Measurements from ENCODE around the gene RNASEL. TPM values are rescaled to one million over a fixed set of nuclear protein-coding genes. Genes with fewer than 3 reads are reported as not detected.

RNASEL gene
- polyA plus RNA-seq, 1 of the 3 experiments (the other 2 are of a cell fraction): not detected

DNA sequence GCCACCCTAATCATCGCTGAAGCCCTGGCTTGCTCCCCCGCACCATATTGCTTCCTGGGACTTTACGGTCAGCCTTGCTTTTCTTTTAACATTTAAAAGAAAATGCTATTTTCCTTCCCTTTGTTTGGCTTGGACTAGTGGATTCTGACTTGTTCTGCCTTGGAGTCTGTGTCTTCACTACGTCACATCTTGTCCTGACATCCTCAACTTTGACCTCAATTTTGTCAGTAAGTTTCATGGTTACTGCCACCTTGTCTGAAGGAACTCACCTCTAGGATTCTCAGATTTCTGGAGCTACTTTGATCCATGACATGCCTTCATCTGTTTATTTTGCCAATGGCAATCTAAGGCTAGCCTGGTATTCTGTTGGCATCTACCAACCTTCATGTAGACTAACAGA, 4.3 kb downstream of the RNASEL start:
- Histone ChIP-seq H3K4me2 (no peak overlapping the region), H3K4me1 (ENCODE audit: control insufficient read depth in 1 of 2, insufficient read depth in 2 of 2, low read depth in 1 of 2, low read length in 1 of 2) (no peaks in the 10 kb centered on the region), H3K36me3 (replicated peaks in 1 of 2; ENCODE audit: control insufficient read depth in 1 of 2, insufficient read depth in 2 of 2, low read length in 1 of 2) (no peaks in the 10 kb centered on the region), H4K20me1 (ENCODE audit: insufficient read depth) (no peaks in the 10 kb centered on the region), H3K9me3 (no peaks in the 10 kb centered on the region), H2AFZ (ENCODE audit: low read depth) (no peak overlapping the region), H3K79me2 (ENCODE audit: insufficient read depth) (no peaks in the 10 kb centered on the region), H3F3A (replicated peaks; ENCODE audit: insufficient read depth) (no peaks in the 10 kb centered on the region), H3K27me3 (ENCODE audit: insufficient read depth) (no peaks in the 10 kb centered on the region; the same call in 1 of the 2 replicates), H3K4me3 (ENCODE audit: low read depth in 2 of 2, low read length in 1 of 2) (no peak overlapping the region), H3K9me2 (no peaks in the 10 kb centered on the region), H3K9ac (no peak overlapping the region), H3K27ac (ENCODE audit: low read depth in 2 of 2, low read length in 1 of 2) (no peak overlapping the region)
- no peak for DNase-seq
- CTCF ChIA-PET: interaction anchor here (1.2 to 3.2 kb wide), 2 partner anchors 10 to 11 kb away, joined by 3 to 11 read pairs; no protein-coding TSS in a partner anchor
- 71% methylated on average over 4 of the region's 4 CpGs for WGBS (ENCODE audit: low lambda C conversion rate)
- POLR2A ChIA-PET: no interaction called here
- no peak for TF ChIP-seq TCF12 (IDR thresholded peaks at IDR 0.05)
- TF ChIP-seq, protein P1, sequence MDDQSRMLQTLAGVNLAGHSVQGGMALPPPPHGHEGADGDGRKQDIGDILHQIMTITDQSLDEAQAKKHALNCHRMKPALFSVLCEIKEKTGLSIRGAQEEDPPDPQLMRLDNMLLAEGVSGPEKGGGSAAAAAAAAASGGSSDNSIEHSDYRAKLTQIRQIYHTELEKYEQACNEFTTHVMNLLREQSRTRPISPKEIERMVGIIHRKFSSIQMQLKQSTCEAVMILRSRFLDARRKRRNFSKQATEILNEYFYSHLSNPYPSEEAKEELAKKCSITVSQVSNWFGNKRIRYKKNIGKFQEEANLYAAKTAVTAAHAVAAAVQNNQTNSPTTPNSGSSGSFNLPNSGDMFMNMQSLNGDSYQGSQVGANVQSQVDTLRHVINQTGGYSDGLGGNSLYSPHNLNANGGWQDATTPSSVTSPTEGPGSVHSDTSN (IDR thresholded peaks at IDR 0.05): no peak
- TF ChIP-seq GATA2 (CRISPR knock-in tag; IDR thresholded peaks at IDR 0.05): no peak
- TF ChIP-seq SMC3 (IDR thresholded peaks at IDR 0.05; ENCODE audit: low read depth, low read length): no peak
- TF ChIP-seq NFIC (IDR thresholded peaks at IDR 0.05; ENCODE audit: borderline replicate concordance): no peak
- no peak for TF ChIP-seq GABPA (IDR thresholded peaks at IDR 0.05; ENCODE audit: low read depth)
- no peak for TF ChIP-seq RXRA (IDR thresholded peaks at IDR 0.05; ENCODE audit: borderline replicate concordance, low read depth)
- TF ChIP-seq, protein P2, sequence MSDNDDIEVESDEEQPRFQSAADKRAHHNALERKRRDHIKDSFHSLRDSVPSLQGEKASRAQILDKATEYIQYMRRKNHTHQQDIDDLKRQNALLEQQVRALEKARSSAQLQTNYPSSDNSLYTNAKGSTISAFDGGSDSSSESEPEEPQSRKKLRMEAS (IDR thresholded peaks at IDR 0.05; ENCODE audit: low read depth): no peak
- no peak for TF ChIP-seq FOSL2 (IDR thresholded peaks at IDR 0.05; ENCODE audit: borderline replicate concordance, low read depth)
- no peak for TF ChIP-seq TAF1 (IDR thresholded peaks at IDR 0.05; ENCODE audit: borderline replicate concordance, low read depth, low read length)
- TF ChIP-seq RAD21 (IDR thresholded peaks at IDR 0.05; ENCODE audit: low read length): no peak
- TF ChIP-seq SIN3A (IDR thresholded peaks at IDR 0.05; ENCODE audit: borderline replicate concordance, low read depth, low read length): no peak
- no peak for TF ChIP-seq FOXJ3 (CRISPR knock-in tag; IDR thresholded peaks at IDR 0.05)
- no peak for TF ChIP-seq NRF1 (IDR thresholded peaks at IDR 0.05; ENCODE audit: low read depth, low read length)
- no peak for TF ChIP-seq MEF2A (IDR thresholded peaks at IDR 0.05; ENCODE audit: borderline replicate concordance, low read depth)
- no peak for TF ChIP-seq POLR2AphosphoS5 (IDR thresholded peaks at IDR 0.05; ENCODE audit: low read depth, low read length)
- no peak for TF ChIP-seq ELF1 (IDR thresholded peaks at IDR 0.05)
- TF ChIP-seq, protein P3, sequence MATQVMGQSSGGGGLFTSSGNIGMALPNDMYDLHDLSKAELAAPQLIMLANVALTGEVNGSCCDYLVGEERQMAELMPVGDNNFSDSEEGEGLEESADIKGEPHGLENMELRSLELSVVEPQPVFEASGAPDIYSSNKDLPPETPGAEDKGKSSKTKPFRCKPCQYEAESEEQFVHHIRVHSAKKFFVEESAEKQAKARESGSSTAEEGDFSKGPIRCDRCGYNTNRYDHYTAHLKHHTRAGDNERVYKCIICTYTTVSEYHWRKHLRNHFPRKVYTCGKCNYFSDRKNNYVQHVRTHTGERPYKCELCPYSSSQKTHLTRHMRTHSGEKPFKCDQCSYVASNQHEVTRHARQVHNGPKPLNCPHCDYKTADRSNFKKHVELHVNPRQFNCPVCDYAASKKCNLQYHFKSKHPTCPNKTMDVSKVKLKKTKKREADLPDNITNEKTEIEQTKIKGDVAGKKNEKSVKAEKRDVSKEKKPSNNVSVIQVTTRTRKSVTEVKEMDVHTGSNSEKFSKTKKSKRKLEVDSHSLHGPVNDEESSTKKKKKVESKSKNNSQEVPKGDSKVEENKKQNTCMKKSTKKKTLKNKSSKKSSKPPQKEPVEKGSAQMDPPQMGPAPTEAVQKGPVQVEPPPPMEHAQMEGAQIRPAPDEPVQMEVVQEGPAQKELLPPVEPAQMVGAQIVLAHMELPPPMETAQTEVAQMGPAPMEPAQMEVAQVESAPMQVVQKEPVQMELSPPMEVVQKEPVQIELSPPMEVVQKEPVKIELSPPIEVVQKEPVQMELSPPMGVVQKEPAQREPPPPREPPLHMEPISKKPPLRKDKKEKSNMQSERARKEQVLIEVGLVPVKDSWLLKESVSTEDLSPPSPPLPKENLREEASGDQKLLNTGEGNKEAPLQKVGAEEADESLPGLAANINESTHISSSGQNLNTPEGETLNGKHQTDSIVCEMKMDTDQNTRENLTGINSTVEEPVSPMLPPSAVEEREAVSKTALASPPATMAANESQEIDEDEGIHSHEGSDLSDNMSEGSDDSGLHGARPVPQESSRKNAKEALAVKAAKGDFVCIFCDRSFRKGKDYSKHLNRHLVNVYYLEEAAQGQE (IDR thresholded peaks at IDR 0.05; ENCODE audit: low read depth, low read length): no peak
- TF ChIP-seq, protein P4, sequence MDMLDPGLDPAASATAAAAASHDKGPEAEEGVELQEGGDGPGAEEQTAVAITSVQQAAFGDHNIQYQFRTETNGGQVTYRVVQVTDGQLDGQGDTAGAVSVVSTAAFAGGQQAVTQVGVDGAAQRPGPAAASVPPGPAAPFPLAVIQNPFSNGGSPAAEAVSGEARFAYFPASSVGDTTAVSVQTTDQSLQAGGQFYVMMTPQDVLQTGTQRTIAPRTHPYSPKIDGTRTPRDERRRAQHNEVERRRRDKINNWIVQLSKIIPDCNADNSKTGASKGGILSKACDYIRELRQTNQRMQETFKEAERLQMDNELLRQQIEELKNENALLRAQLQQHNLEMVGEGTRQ (IDR thresholded peaks at IDR 0.05; ENCODE audit: borderline replicate concordance, low read depth, low read length): no peak
